Ascending aorta (tissue), 2 donors: ENCODE results near the gene NDUFS6. TPM values are rescaled to one million over a fixed set of nuclear protein-coding genes. Genes with fewer than 3 reads are reported as not detected.

ENCODE experiments used
- DNase-seq, 2 donors: peaks; one replicate each; pipeline ENCODE4 v3.0.0-alpha.2; 2019; ENCODE audit warnings: low spot score in 2 of 2
- H3K27ac ChIP-seq, 2 donors: fragments of 200-600 bp; sonication (generic); one replicate each; pipeline ENCODE4 v1.5.1; 2016 to 2017; ENCODE audit warnings: mild to moderate bottlenecking in 1 of 2
- H3K27me3 ChIP-seq: fragments of 200-600 bp; sonication (generic); one replicate; pipeline ENCODE4 v1.5.1; 2017
- H3K36me3 ChIP-seq, 2 donors: fragments of 200-600 bp; sonication (generic); one replicate each; pipeline ENCODE4 v1.5.1; 2016
- H3K4me1 ChIP-seq, 2 donors: fragments of 200-600 bp; sonication (generic); one replicate each; pipeline ENCODE4 v1.5.1; 2016 to 2017; ENCODE audit warnings: mild to moderate bottlenecking in 1 of 2
- H3K4me3 ChIP-seq, 2 donors: fragments of 200-600 bp; sonication (generic); one replicate each; pipeline ENCODE4 v1.5.1; 2016 to 2017; ENCODE audit warnings: mild to moderate bottlenecking in 1 of 2
- H3K9me3 ChIP-seq, 2 donors: fragments of 200-600 bp; sonication (generic); one replicate each; pipeline ENCODE4 v1.5.1; 2016
- intact Hi-C: fragments of 100-400 bp; cut with DNase I; formaldehyde crosslinking; loops from one replicate; pipeline ENCODE4 v1.15.1; 2023
- total RNA-seq: library from RNA; depleted of rRNA; stranded (reverse); fragments of >200 nt; gene quantifications from one replicate; pipeline ENCODE4 v1.1.0, GENCODE V29; 2016
- TF ChIP-seq, protein P1 (sequence below), 3 experiments: fragments of 200-600 bp in 2 of 3; fragments of 450-650 bp in 1 of 3; sonication (generic) in 2 of 3; IDR thresholded peaks; one replicate each; pipeline ENCODE4 v1.5.1; 2016 to 2019; ENCODE audit warnings: antibody characterized with exemption in 3 of 3, mild to moderate bottlenecking in 1 of 3, moderate library complexity in 1 of 3

NDUFS6 gene
- total RNA-seq, 1 donor from 2014 or later, result 29.8 TPM

DNA sequence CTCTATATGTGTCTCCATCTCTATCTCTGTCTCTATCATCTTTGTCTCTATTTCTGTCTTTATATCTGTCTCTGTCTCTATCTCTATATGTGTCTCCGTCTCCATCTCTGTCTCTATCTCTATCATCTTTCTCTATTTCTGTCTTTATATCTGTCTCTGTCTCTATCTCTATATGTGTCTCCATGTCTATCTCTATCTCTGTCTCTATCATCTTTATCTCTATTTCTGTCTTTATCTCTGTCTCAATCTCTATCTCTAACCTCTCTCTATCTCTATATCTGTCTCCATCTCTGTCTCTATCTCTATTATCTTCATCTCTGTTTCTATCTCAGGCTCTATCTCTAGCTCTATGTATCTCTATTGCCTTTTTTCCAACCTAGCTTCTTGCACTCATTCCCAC, 44.5 kb downstream of the NDUFS6 start:
- Histone ChIP-seq H3K36me3 (no peaks in the 10 kb centered on the region), H3K27me3 (peaks cover 4% of the 10 kb centered on the region), H3K4me1 (no peaks in the 10 kb centered on the region), H3K9me3 (no peaks in the 10 kb centered on the region), H3K4me3 (no peak overlapping the region), H3K27ac (no peak overlapping the region)
- no peak for DNase-seq
- intact Hi-C loops, result no loop called here
- TF ChIP-seq, protein P1, sequence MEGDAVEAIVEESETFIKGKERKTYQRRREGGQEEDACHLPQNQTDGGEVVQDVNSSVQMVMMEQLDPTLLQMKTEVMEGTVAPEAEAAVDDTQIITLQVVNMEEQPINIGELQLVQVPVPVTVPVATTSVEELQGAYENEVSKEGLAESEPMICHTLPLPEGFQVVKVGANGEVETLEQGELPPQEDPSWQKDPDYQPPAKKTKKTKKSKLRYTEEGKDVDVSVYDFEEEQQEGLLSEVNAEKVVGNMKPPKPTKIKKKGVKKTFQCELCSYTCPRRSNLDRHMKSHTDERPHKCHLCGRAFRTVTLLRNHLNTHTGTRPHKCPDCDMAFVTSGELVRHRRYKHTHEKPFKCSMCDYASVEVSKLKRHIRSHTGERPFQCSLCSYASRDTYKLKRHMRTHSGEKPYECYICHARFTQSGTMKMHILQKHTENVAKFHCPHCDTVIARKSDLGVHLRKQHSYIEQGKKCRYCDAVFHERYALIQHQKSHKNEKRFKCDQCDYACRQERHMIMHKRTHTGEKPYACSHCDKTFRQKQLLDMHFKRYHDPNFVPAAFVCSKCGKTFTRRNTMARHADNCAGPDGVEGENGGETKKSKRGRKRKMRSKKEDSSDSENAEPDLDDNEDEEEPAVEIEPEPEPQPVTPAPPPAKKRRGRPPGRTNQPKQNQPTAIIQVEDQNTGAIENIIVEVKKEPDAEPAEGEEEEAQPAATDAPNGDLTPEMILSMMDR (IDR thresholded peaks at IDR 0.05), result no peak

DNA sequence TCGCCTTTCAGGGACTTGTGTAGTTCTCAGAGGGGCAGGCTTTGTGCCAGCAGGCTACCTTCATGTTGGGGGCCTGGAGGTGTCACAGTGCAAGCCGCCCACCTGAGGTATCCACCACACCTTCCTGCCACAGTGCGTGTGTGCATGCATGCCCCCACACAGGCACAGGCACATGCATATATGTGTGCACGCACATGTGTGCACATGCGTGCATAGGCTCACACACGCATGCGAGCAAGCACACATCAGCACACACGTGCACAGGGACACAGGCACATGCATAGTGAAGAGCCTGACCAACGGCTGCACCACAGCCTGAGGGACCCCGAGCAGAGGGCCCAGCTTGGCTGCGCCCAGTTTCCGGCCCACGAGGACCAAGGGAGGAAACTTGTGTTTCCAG, 45.4 kb downstream of the NDUFS6 start:
- Histone ChIP-seq H3K4me1 (no peaks in the 10 kb centered on the region), H3K4me3 (no peak overlapping the region), H3K27ac (no peak overlapping the region), H3K27me3 (peaks cover 4% of the 10 kb centered on the region), H3K36me3 (no peaks in the 10 kb centered on the region), H3K9me3 (no peaks in the 10 kb centered on the region)
- no peak for DNase-seq
- intact Hi-C loops, result no loop called here
- TF ChIP-seq, protein P1 (IDR thresholded peaks at IDR 0.05), result no peak

DNA sequence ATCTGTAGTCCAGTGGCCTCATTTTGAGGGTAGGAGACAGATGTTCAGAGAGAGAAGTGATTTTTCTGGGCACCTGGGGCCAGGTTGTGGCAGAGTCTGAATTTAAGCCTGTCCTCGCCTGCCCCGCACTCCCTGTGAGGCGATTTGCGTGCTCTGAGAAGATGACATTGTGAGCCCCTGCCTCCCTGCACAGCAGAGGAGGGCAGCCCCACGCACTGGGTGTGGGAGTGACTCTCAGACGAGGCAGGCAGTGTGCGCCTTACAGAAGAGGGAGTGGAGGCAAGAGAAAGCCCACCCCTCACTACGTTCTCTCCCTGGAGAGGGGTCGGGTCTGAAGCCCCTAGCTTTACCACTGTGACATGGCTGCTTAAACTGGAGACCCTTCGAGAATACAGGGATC, 45.8 kb downstream of the NDUFS6 start:
- Histone ChIP-seq H3K4me1 (no peaks in the 10 kb centered on the region), H3K27ac (no peak overlapping the region), H3K27me3 (peaks cover 4% of the 10 kb centered on the region), H3K9me3 (no peaks in the 10 kb centered on the region), H3K36me3 (no peaks in the 10 kb centered on the region), H3K4me3 (no peak overlapping the region)
- intact Hi-C loops, result no loop called here
- TF ChIP-seq, protein P1 (IDR thresholded peaks at IDR 0.05), result no peak
- no peak for DNase-seq

DNA sequence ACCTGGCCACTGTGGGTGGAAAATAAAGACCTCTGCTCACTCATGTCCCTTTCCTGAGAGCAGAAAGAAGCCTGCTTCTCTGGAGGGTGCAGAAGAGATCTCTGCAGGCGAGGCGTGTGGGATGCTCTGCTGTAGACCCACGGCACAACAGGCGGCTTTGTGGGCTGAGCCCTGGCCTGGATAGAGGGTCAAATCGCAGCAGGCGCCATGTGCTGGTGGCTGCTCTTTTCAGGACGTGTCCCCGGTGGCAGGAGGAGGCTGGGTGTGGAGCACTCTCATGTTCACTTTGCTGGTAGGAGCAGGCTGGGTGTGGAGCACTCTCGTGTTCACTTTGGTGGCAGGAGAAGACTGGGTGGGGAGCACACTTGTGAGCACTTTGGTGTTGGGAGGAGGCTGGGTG, 46.4 kb downstream of the NDUFS6 start:
- no peaks in the 10 kb centered on the region for H3K9me3 ChIP-seq
- H3K4me1 ChIP-seq, result no peaks in the 10 kb centered on the region
- intact Hi-C loops, result no loop called here
- TF ChIP-seq, protein P1 (IDR thresholded peaks at IDR 0.05), result no peak
- H3K4me3 ChIP-seq, result no peak overlapping the region
- no peak overlapping the region for H3K27ac ChIP-seq
- no peak for DNase-seq
- H3K36me3 ChIP-seq, result no peaks in the 10 kb centered on the region
- H3K27me3 ChIP-seq, result peaks cover 4% of the 10 kb centered on the region

DNA sequence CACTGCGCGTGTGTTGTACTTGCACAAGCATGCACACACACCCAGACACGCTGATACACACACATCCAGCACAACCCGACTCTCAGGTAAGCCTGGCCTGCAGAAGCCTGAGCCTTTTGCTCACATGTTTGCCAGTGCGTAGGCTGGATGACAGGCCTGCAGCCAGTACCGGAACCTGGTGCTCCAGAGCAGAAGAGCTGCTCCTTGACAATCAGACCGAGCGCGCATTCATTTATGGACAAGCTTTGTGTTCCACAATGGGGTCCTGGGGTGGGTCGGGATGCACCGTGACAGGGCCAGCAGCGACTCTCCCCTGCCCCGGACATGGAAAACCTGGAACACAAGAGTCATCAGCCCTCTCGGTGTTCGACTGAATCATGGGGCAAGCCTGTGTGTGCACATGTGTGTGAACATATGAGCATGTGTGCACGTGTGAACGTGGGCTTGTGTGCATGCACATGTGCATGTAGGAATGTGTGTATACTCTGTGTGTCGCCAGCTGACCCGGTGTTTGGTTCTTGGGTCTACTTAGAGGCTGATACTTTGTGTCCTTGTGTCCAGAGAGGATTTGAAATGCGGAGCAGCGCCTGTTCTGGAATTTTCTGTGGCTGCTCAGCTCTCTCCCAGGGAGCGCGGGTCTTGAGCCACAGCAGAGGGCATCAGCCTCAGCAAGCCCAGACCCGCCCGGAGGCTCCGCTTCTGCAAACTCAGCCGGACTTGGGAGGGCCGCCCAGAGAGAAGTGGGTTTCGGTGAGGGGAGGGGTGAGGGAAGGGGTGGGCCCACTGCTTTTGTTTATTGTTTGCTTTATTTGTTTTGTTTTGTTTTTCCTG, 49.3 kb downstream of the NDUFS6 start:
- Histone ChIP-seq H3K36me3 (no peaks in the 10 kb centered on the region), H3K4me3 (no peak overlapping the region), H3K9me3 (no peaks in the 10 kb centered on the region), H3K27ac (no peak overlapping the region), H3K4me1 (no peaks in the 10 kb centered on the region), H3K27me3 (peaks cover 4% of the 10 kb centered on the region)
- DNase-seq, result no peak
- intact Hi-C loops, result no loop called here
- TF ChIP-seq, protein P1 (IDR thresholded peaks at IDR 0.05), result no peak
